RPMI8226 (cell line): ENCODE data around the gene MRPL57.
"Not testable (repeated sequence)": the region's sequence is repeated elsewhere in the genome, so short reads cannot be mapped to it uniquely, and the experiment has no call there.

Source experiments
- DNase-seq: peaks from one replicate; pipeline ENCODE4 v3.0.0-alpha.2; 2015

Gene MRPL57

DNA sequence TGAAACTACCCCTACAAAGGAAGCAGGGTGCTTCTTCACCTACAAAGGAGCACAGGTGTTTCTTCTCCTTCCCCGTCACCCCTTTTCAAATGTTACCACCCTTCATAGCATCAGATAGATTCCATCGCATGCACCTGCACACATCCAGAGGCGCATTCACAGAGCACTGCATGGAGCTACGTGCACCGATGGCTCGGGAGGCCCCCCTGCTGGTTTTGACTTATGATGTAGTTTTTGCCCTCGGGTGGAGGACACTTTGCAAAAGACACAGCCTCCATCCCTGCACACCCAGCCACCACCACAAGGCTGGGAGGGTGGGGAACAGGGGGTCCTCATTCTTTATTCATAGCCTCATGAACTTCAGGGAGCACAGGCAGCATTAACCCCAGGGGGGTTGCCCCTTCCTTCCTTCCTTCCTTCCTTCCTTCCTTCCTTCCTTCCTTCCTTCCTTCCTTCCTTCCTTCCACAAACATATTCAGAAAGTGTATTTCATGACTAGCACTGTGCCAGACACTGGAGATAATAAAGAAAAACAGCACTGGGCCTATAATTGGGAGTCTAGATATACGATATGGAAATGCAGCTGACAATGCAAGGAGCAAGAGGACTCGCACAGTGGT lies 21.3 kb downstream of the MRPL57 start:
- not testable (repeated sequence) for DNase-seq

DNA sequence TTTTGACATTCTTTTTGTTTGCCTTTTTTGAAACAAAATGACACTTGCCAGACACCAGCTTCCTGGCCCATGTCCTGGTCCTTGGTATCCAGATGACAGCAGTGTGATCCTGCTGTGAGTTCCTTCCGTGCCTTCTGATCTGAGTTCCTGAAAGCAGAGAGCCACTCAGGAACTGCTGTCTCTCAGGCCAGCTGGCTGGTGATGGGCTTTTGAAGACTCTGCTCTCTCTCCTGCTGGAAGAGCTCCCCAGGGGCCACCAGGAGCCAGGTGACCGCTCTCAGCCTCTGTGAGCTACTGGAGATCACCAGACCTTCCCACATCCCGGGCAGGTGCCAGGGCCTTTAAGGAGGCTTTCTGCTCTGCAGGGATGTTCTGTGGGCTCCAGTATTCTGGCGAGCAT lies 21.9 kb downstream of the MRPL57 start:
- not testable (repeated sequence) for DNase-seq

DNA sequence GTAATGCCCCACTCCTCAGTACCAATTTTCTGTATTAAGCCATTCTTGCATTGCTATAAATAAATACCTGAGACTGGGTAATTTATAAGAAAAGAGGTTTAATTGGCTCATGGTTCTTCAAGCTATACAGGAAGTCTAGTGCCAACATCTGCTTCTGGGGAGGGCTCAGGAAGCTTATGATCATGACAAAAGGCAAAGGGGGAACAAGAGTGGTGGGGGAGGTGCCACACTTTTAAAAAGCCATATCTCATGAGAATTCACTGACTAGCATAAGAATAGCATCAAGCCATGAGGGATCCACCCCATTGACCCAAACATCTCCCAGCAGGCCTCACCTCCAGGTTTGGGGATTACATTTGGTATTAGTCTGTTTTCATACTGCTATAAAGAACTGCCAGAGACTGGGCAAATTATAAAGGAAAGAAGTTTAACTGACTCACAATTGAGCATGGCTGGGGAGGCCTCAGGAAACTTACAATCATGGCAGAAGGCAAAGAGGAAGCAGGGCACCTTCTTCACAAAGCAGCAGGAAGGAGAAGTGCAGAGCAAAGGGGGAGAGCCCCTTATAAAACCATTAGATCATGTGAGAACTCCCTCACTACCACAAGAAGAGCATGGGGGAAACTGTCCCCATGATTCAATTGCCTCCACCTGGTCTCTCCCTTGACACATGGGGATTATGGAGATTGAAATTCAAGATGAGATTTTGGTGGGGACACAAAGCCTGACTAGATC lies 25.2 kb downstream of the MRPL57 start:
- not testable (repeated sequence) for DNase-seq

DNA sequence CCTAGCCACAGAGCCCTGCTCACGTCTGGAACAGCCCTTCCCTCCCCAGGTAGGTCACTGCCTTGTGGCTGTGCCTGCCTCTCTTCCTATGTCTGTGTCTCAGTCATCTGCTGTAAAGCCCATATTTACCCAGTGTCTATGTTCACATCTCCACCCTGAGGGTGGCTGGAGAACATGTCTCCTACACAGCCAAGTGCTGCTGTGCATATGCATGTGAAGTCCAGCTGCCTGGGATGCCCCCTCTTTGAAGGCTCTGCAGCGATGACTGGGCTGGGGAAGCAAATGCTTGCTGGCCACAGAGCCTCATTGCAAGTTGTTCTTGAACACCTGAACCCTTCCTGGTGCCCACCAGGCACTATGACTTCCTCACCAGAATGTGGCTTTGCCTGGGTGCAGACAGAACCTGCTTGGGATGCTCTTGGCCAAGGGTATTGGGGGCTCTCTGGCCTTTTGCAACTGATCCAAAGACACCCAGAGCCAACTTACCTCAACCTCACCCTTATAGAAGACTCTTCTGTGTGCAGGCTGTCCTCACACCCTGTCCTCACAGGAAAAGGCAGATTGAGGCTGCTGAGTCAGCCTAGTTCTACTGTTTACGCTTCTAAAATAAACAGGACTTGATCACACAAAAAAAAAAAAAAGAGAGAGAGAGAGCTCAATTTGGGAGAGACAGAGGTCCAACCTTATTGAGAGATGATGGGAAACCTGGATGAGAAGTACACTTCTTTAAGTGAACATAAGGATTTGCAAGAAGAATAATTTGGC lies 26.5 kb downstream of the MRPL57 start:
- no peak for DNase-seq

DNA sequence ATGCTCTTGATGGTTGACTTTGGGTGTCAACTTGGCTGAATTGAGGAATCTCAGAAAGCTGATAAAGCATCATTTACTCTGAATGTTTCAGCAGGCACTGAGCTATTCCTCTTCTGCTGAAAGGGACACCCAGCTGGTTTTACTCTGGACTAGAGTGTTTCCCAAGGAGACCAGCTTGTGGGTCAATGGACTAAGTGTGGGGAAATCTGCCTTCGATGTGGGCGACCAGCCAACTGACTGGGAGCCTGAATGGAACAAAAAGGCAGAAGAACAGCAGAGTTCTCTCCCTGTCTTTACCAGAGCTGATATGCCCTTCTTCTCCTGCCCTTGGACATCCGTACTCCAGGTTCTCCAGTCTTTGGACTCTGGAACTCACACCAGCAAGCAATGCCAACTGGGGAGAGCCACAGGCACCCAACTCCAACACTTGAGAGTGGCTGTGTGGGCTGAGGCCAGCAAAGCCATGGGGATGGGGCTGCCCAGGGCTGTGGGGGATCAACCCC lies 32.2 kb downstream of the MRPL57 start:
- DNase-seq: no peak

DNA sequence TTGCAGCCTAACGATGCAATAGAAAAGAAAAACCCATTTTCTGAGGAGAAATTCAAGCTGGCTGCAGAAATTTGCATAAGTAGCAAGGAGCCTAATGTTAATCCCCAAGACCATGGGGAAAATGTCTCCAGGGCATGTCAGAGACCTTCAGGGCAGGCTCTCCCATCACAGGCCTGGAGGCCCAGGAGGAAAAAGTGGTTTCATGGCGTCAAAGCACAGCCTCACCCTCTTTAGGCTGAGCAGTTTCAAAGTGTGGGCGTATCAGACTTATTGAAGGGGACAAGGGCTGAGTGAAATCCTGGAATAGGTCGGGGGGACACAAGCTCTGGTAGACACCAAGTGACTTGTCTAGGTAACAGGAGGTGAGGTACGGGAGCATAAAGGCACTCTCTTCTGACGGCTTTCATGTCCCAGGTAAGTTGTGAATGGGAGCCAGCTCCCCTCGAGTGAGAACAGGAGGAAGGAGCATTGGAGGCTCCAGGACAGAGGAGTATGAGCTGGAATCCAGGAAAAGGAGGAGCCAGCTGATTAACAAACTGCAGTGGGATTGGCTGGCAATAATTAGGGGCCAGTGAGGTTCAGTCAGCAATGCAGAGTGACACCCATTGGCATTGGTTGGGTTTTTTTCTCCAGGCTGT lies 35.8 kb downstream of the MRPL57 start:
- DNase-seq: no peak

DNA sequence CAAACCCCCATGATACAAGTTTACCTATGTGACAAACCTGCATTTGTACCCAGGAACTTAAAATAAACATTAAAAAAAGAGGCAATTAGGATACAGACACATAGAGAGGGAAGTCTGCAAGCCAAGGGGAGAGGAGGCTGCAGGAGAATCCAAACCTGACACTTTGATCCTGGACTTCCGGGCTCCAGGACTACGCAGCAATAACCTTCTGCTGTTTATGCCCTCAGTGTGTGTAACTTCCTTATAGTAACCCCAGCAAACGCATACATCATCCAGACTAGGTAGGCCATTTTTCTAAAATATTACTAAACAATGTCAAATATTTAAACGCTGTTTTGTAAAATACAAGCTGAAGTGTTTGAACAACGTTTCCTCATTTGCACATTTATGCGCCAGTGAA lies 39.0 kb downstream of the MRPL57 start:
- not testable (repeated sequence) for DNase-seq

DNA sequence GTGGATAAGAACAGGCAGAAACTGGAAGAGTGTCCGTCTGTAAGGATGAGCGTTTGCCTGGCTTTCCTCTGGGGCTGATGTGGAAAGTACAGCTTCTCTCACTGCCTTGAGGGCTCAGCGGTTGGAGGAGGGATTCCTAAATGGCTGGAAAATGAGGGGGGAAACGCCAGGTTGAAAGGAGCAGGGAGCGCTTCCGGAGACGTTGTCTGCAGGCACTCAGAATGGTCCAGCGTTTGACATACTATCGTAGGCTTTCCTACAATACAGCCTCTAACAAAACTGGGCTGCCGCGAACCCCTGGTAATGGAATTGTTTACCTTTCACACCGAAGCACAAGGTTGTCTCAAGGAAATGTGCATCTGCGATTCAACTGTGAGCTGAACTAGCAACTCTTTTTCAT lies 39.9 kb downstream of the MRPL57 start:
- DNase-seq: no peak

DNA sequence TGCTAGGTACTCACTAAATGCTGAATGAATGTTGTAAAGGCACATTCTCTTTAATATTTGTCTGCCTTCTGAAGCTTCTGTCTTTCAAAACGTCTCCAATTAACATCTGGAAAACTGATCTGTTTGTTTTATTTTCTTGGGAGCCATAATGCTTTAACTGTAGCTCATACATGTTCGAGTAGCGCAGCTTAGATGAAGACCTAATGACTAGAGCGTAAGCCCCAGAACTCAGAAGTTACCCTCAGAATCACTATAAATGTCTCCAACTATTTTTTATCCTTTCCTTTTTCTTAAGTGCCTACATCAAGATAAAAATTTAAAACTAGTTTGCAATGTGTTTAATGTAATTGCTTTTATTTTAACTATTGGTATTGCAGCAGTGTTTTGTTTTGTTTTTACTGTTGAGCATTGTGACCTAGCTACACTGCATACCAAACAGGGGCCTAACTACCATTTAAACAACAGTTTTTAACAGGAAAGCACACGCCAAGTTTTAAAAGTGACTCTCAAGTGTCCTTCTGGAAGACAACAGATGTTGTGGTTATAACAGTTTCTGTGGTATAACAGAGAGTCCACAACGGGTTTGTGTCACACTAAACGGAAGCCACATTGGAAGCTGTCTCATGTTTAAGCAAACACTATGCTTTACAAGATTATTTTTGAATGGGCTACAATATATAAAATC lies 42.0 kb downstream of the MRPL57 start:
- DNase-seq: peak; percentile 9

DNA sequence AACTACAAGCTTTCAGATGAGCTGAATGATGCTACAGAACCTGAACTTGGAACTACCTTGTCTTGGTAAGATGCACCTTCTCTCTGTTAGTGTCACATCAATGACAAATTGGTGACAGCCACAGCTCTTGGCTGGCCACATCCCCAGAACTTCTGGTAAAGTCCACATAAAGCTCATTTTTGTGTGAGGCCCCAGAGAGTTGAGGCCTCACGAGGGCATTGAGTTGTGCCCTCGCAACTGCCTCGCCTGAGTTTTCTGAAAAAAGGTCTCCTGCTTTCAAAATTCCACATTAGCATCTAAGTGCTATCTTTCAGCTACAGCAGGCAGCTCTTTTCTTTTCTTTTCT lies 42.6 kb downstream of the MRPL57 start:
- no peak for DNase-seq

DNA sequence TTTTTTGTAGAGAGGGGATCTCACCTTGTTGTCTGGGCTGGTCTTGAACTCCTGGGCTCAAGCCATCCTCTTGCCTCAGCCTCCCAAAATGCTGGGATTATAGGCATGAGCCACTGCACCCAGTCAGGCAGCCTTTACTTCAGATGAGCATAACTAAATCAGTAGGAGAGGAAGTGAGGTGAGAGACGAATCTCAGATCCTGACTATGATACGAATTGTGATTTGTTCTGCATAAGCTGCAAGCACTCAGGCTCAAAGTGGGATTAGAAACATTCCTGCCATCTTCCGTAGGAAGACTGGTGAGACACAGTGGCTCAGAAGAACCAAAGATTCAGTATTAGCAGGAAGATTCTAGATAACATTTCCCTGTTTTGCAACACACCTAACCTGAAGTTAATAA lies 43.3 kb downstream of the MRPL57 start:
- DNase-seq: not testable (repeated sequence)

DNA sequence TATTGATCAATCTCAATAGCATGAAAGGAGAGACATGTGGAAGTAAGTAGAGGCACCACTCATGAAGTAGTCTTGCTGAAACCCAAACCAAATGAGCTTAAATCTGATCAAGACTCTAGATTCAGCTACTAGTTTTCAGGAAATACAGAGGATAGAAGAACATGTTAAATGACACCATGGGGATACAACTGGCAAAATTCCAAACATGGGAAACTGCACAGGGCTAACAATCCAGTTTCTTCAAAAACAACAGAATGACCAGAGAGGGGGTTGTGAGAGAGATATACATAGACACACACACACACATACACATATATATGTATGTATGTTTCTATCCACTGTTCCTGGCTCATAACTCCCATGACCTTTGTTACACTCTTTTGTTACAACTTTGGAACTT lies 44.8 kb downstream of the MRPL57 start:
- no peak for DNase-seq

DNA sequence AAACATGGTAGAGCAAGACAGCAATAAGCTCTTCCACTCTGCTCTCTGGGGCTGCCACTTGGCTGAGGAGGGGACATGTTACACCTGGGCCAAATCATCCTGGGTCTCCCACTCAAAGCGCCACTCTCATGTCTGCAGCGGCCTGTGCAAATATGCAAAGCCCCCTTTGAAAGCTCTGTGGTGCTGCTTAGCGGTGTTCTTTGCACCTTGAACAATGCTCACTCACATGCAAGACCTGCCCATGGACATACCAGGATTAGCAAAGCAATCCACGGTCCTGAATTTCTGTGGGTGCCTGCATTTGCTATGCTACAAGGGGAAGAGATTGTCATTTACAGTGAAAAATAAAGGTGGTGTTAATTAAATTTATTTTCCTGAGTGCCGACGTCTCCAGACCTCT lies 48.6 kb downstream of the MRPL57 start:
- no peak for DNase-seq

DNA sequence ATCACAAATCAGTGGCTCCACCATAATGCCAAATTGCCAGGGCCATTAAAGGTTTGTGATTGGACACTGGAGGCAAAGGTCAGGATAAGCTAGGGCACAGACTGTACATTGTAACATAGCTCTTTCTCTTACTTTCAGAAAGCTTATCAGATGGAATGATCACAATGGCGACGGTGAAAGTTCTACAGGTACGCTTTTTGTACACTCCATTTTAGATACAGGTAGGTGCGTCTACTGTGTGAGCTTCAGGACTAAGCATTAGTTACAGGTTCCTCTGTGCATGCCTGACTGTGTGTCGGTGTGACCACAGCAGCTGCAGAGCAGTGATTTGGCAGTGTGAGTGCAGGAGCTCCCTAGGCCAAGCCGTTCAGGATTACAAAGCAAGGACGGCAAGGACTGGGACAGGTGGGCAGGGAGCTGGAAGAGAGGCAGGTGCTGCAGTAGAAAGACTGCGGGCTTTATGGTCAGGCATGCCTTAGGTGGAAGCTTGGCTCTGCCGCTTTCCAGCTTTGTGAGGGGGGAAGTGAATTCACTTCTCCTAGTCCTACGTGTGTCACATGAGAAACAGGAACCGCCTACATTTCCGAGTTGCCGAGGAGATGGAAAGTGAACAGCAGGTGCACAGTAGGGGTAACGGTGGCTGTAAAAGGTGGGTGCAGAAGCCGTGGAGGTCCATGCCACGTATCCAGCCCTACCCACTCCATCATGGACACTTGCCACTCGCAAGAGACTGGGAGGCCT lies 49.6 kb downstream of the MRPL57 start:
- DNase-seq: no peak

DNA sequence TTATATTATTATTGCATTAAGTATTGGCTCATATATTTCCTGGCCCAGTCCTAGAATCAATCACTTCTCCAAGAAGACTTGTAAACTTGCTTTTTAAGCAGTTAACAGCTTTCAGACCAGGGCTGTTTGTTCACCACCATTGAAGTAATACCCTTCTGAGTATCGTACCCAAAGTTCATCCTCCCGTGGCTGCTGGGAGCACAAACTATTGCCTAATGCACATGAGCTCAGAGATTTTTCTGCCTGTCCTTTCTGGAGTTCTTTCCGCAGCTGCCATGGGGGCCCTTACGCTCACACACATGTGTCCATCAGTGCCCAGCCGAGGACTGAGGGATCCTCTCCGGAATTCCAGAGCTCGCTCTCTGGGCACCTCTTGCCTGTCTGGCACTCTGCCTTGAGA lies 51.5 kb downstream of the MRPL57 start:
- no peak for DNase-seq
